ENCODE results near the gene ZNRF1.
"Not testable (repeated sequence)": the region's sequence is repeated elsewhere in the genome, so short reads cannot be mapped to it uniquely, and the experiment has no call there.

- TF ChIP-seq ZNF8 (CRISPR knock-in tag; IDR thresholded peaks at IDR 0.05); CREB5 (CRISPR knock-in tag; IDR thresholded peaks at IDR 0.05; ENCODE audit: low read depth); PATZ1 (CRISPR knock-in tag; IDR thresholded peaks at IDR 0.05; ENCODE audit: borderline replicate concordance): not testable (repeated sequence)
Measured at GRCh38 chr16:75091619-75092018, 92.8 kb downstream of the ZNRF1 start.

Data from SK-N-SH treated with all-trans-retinoic acid at 6 μM for 48 hours (cell line).